ENCODE measurements around the gene CYP11A1.

CYP11A1 gene

GRCh38 chr15:74350295-74351275, 16.9 kb downstream of the CYP11A1 start:
- H3K36me3 ChIP-seq: no peaks in the 10 kb centered on the region
- DNase-seq: no peak
- TF ChIP-seq, protein P1, sequence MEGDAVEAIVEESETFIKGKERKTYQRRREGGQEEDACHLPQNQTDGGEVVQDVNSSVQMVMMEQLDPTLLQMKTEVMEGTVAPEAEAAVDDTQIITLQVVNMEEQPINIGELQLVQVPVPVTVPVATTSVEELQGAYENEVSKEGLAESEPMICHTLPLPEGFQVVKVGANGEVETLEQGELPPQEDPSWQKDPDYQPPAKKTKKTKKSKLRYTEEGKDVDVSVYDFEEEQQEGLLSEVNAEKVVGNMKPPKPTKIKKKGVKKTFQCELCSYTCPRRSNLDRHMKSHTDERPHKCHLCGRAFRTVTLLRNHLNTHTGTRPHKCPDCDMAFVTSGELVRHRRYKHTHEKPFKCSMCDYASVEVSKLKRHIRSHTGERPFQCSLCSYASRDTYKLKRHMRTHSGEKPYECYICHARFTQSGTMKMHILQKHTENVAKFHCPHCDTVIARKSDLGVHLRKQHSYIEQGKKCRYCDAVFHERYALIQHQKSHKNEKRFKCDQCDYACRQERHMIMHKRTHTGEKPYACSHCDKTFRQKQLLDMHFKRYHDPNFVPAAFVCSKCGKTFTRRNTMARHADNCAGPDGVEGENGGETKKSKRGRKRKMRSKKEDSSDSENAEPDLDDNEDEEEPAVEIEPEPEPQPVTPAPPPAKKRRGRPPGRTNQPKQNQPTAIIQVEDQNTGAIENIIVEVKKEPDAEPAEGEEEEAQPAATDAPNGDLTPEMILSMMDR (IDR thresholded peaks at IDR 0.05; ENCODE audit: low read depth, low read length): no peak
- no peaks in the 10 kb centered on the region for H3K9me3 ChIP-seq
- H3K4me3 ChIP-seq (ENCODE audit: low read depth, low read length): no peak overlapping the region
- H3K4me1 ChIP-seq: no peaks in the 10 kb centered on the region
- no peaks in the 10 kb centered on the region for H3K27me3 ChIP-seq

DNA sequence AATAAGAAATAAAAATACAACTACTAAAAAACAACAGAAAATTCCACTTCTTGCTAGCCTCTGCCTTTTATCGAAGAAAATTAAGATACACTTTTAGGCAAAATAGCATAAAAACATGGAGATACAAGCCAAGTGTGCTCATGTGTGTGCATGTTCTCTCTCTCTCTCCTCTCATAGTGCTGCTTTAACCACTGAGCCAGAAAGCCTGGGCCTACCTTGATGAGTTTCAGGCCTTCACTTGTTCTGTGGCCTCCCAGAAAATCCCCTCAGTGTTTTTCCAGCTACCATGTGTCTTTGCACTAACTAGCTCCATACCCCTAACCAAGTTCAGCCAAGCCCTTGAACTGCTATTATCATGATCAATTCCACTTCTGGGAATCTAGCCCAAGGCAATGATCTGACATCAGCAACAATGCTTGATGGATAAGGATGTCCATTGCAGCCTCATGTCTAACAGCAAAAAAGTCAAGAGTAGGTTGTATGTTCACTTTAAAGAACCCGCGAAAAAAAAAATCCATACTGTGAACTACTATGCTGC, 18.1 kb downstream of the CYP11A1 start:
- DNase-seq: no peak
- no peaks in the 10 kb centered on the region for H3K9me3 ChIP-seq
- TF ChIP-seq, protein P1 (IDR thresholded peaks at IDR 0.05; ENCODE audit: low read depth, low read length): no peak
- no peaks in the 10 kb centered on the region for H3K36me3 ChIP-seq
- H3K4me3 ChIP-seq (ENCODE audit: low read depth, low read length): no peak overlapping the region
- no peaks in the 10 kb centered on the region for H3K27me3 ChIP-seq
- H3K4me1 ChIP-seq: no peaks in the 10 kb centered on the region

DNA sequence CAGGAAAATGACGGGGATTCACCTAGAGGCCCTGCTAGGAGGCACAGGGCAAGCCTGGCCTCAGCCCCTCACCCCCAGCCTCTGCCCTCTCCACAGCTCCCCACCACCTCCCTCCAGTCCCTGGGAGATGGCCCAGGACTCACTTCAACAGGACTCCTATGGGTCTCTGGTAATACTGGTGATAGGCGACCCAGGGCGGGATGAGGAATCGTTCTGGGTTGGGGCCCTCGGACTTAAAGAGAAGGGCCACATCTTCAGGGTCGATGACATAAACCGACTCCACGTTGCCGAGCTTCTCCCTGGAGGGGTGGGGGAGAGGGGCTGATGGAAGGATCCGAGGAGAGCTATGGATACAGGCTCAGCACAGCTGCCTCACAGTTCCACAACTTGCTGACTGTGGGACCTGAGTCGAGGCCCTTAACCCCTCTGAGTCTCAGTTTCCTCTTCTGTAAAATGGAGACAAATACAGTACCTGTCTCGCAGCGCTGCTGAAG, 19.6 kb downstream of the CYP11A1 start:
- TF ChIP-seq, protein P1 (IDR thresholded peaks at IDR 0.05; ENCODE audit: low read depth, low read length): no peak
- DNase-seq: no peak
- Histone ChIP-seq H3K36me3 (no peaks in the 10 kb centered on the region), H3K27me3 (no peaks in the 10 kb centered on the region), H3K9me3 (no peaks in the 10 kb centered on the region), H3K4me1 (no peaks in the 10 kb centered on the region), H3K4me3 (ENCODE audit: low read depth, low read length) (no peak overlapping the region)

DNA sequence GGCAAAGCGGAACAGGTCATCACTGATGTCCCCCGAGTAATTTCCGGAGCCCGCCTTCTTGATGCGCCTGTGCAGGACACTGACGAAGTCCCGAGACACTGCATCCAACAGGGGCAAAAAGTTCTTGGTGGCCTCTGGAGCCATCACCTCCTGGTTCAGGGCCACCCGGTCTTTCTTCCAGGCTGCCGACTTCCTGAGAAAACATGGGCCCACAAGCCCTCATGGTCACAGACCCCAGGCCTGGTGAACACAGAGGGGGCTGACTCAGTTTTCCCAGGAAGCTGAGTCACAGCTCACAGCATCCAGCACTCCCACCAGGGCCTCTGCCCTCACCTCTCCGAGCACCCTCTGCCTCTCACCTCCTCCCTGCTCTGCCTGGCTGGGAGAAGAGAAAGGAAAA, 22.4 kb downstream of the CYP11A1 start:
- no peaks in the 10 kb centered on the region for H3K36me3 ChIP-seq
- no peaks in the 10 kb centered on the region for H3K4me1 ChIP-seq
- TF ChIP-seq, protein P1 (IDR thresholded peaks at IDR 0.05; ENCODE audit: low read depth, low read length): no peak
- no peak overlapping the region for H3K4me3 ChIP-seq (ENCODE audit: low read depth, low read length)
- no peaks in the 10 kb centered on the region for H3K9me3 ChIP-seq
- no peaks in the 10 kb centered on the region for H3K27me3 ChIP-seq
- no peak for DNase-seq

DNA sequence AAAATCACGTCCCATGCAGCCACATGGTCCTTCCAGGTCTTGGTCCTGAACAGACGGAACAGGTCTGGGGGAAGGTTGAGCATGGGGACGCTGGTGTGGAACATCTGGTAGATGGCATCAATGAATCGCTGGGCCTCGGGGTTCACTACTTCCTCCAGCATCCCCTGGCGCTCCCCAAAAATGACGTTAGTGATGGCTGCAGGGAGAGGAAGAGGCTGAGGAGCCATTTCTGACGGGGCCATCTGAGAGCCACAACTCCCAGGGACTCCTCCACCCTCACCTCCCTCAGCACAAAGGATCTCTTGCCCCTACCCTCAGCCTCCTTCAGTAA, 23.7 kb downstream of the CYP11A1 start:
- no peak for DNase-seq
- H3K4me3 ChIP-seq (ENCODE audit: low read depth, low read length): no peak overlapping the region
- TF ChIP-seq, protein P1 (IDR thresholded peaks at IDR 0.05; ENCODE audit: low read depth, low read length): no peak
- no peaks in the 10 kb centered on the region for H3K27me3 ChIP-seq
- H3K4me1 ChIP-seq: no peaks in the 10 kb centered on the region
- H3K9me3 ChIP-seq: no peaks in the 10 kb centered on the region
- no peaks in the 10 kb centered on the region for H3K36me3 ChIP-seq

Data from BE2C (cell line).